Progenitor cell of endocrine pancreas (in vitro differentiated cells): Measurements from ENCODE around the gene CAPN12. TPM values are rescaled to one million over a fixed set of nuclear protein-coding genes. Genes with fewer than 3 reads are reported as not detected.

Experiments
- DNase-seq: peaks from one replicate; pipeline ENCODE4 v3.0.0; 2021; ENCODE audit warnings: low spot score; ENCODE audit not compliant: unreplicated experiment
- H3K27ac Mint-ChIP-seq: 2 replicates; pipeline ENCODE4 v1.8.0; 2021; ENCODE audit warnings: mild to moderate bottlenecking, moderate library complexity, mixed read lengths
- H3K27me3 Mint-ChIP-seq: 2 replicates; pipeline ENCODE4 v1.8.0; 2021; ENCODE audit warnings: mixed read lengths
- H3K36me3 Mint-ChIP-seq: 2 replicates; pipeline ENCODE4 v1.8.0; 2022; ENCODE audit warnings: mixed read lengths; ENCODE audit not compliant: insufficient read depth
- H3K4me1 Mint-ChIP-seq: 2 replicates; pipeline ENCODE4 v1.8.0; 2021; ENCODE audit warnings: low read depth, mixed read lengths
- H3K4me3 Mint-ChIP-seq: 2 replicates; pipeline ENCODE4 v1.8.0; 2021; ENCODE audit warnings: low read depth, mild to moderate bottlenecking, moderate library complexity, mixed read lengths
- H3K9me3 Mint-ChIP-seq: 2 replicates; pipeline ENCODE4 v1.8.0; 2021; ENCODE audit warnings: low read depth, mixed read lengths
- total RNA-seq: library from RNA; stranded (reverse); gene quantifications from 2 replicates; pipeline ENCODE4 v1.2.1, GENCODE V29; 2021
- TF ChIP-seq, protein P1 (sequence below): fragments of 200-600 bp; sonication (generic); IDR thresholded peaks from one replicate; pipeline ENCODE4 v1.5.0; 2021; ENCODE audit warnings: antibody characterized with exemption, mild to moderate bottlenecking; ENCODE audit not compliant: unreplicated experiment

The CAPN12 gene
- total RNA-seq, 1 donor from 2014 or later, result 4.1 TPM

DNA sequence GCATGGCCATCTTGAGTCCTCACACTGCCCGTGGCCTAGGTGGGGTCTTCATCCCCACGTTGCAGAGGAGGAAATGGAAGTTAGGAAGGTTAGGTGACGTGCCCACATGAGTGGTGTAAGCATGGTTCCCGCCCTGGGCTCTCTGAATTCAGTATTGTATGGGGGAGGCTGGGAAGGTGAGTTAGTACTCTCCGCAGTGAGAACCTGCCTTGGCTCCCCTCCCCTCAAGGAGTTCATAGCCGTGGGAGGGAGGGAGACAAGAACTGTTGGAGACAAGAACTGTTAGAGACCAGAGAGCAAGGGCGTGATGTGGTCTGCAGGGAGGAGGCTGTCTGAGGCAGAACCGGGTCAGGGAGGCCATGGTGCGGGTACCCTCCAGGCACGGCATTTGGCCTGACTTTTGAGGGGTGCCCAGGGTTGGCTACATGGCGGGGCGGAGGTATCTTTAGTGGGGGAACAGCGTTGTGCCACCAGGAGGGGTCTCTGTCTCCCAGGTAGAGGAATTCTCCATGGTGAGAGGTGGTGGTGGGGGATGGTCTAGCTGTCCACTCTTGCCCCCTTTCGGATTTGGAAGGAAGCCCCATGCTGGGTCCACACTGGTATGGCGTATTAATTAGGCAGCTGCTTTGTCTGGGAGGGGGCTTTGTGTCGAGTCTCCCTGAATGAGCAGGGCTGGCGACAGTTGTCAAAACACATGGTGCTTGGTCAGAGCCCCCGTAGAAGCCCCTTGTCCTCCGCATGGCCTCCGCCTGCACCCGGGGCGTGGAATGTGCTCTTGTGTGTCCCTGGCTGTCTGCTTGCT is 45.8 kb downstream of the CAPN12 start:
- Mint-ChIP-seq H3K9me3 (no peaks in the 10 kb centered on the region), H3K27ac (peak overlapping the region; percentile 96), H3K27me3 (no peaks in the 10 kb centered on the region), H3K4me3 (no peak overlapping the region), H3K36me3 (peaks cover 5% of the 10 kb centered on the region), H3K4me1 (peaks cover 46% of the 10 kb centered on the region)
- no peak for DNase-seq
- TF ChIP-seq, protein P1, sequence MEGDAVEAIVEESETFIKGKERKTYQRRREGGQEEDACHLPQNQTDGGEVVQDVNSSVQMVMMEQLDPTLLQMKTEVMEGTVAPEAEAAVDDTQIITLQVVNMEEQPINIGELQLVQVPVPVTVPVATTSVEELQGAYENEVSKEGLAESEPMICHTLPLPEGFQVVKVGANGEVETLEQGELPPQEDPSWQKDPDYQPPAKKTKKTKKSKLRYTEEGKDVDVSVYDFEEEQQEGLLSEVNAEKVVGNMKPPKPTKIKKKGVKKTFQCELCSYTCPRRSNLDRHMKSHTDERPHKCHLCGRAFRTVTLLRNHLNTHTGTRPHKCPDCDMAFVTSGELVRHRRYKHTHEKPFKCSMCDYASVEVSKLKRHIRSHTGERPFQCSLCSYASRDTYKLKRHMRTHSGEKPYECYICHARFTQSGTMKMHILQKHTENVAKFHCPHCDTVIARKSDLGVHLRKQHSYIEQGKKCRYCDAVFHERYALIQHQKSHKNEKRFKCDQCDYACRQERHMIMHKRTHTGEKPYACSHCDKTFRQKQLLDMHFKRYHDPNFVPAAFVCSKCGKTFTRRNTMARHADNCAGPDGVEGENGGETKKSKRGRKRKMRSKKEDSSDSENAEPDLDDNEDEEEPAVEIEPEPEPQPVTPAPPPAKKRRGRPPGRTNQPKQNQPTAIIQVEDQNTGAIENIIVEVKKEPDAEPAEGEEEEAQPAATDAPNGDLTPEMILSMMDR, result no peak

DNA sequence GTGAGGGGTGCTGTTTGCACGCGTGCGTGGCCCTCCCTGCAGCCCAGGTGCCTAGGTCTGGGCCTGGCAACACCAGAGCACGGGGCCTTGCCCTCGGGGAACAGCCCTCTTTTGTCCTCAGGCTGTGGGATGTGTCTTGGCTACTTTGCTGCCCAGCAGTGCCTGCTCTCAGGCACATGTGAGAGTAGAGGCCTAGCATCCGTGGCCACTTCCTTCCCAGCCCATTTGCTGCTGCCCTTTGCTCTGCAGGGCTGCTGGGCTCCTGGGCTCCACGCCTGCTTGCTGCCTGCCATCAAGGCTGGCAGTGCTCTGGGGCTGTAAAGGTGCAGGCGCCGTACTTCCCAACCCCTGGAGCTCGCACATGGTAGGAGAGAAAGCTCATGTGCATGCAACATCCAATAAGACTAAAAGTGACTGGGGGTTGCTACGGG is 46.6 kb downstream of the CAPN12 start:
- Mint-ChIP-seq H3K27ac (peak overlapping the region; percentile 96), H3K36me3 (peaks cover 5% of the 10 kb centered on the region), H3K4me1 (peaks cover 52% of the 10 kb centered on the region)

DNA sequence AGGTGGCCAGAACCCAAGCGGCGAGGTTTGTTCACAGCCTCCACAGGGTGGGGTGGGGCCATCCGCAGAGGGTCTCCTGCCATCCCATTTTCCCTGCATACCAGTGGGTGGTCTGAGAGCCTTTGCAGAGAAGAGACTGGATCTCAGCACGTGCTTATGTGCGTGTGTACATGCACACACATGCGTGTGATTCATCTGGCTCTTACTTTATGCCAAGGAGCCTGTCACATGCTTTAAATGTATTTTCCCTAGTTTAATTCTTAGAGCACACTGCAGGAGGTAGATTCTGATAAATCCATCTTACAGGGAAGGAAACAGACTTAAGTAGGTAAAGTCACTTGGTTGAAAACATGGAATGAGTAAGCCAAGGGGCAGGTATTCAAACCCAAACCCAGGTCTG is 47.1 kb downstream of the CAPN12 start:
- Mint-ChIP-seq H3K27ac (no peak overlapping the region), H3K4me3 (no peak overlapping the region), H3K27me3 (no peaks in the 10 kb centered on the region), H3K4me1 (peaks cover 57% of the 10 kb centered on the region), H3K36me3 (peaks cover 5% of the 10 kb centered on the region), H3K9me3 (no peaks in the 10 kb centered on the region)
- TF ChIP-seq, protein P1, result no peak
- DNase-seq, result no peak

More for the DNA sequence above, 46.6 kb downstream of the CAPN12 start:
- H3K27me3 Mint-ChIP-seq, result no peaks in the 10 kb centered on the region
- H3K9me3 Mint-ChIP-seq, result no peaks in the 10 kb centered on the region
- no peak for DNase-seq
- H3K4me3 Mint-ChIP-seq, result no peak overlapping the region
- TF ChIP-seq, protein P1, result no peak

GRCh38 chr19:38696729-38697055 is 47.6 kb downstream of the CAPN12 start:
- Mint-ChIP-seq H3K4me1 (peaks cover 60% of the 10 kb centered on the region), H3K27me3 (no peaks in the 10 kb centered on the region), H3K9me3 (no peaks in the 10 kb centered on the region), H3K27ac (peak overlapping the region; percentile 80), H3K36me3 (peaks cover 6% of the 10 kb centered on the region), H3K4me3 (no peak overlapping the region)
- TF ChIP-seq, protein P1, result no peak
- no peak for DNase-seq

- no peak overlapping the region for H3K4me3 Mint-ChIP-seq
- H3K4me1 Mint-ChIP-seq, result peaks cover 54% of the 10 kb centered on the region
- TF ChIP-seq, protein P1, result no peak
Measured at GRCh38 chr19:38695832-38696728, 48.2 kb downstream of the CAPN12 start.

More at GRCh38 chr19:38695832-38696728, 48.2 kb downstream of the CAPN12 start:
- peak overlapping the region; percentile 99 for H3K27ac Mint-ChIP-seq
- no peak for DNase-seq
- no peaks in the 10 kb centered on the region for H3K27me3 Mint-ChIP-seq
- H3K9me3 Mint-ChIP-seq, result no peaks in the 10 kb centered on the region
- H3K36me3 Mint-ChIP-seq, result peaks cover 6% of the 10 kb centered on the region
